Mammary epithelial cell (primary cell): ENCODE data around the gene PNMA1.

ENCODE experiments used
- CTCF ChIP-seq, 2 donors: IDR thresholded peaks in 1 of 2; conservative IDR thresholded peaks in 1 of 2; 2 replicates each; pipeline ENCODE4 v1.5.1; 2011 to 2012; ENCODE audit warnings: inconsistent platforms in 2 of 2, low read length in 2 of 2, mild to moderate bottlenecking in 2 of 2, control low read depth in 1 of 2, low read depth in 1 of 2; ENCODE audit not compliant: insufficient read depth in 1 of 2; ENCODE audit errors: extremely low read depth in 1 of 2
- EZH2 ChIP-seq: IDR thresholded peaks from 2 replicates; pipeline ENCODE4 v1.6.1; 2012; ENCODE audit warnings: low read length, inconsistent platforms, borderline replicate concordance

GRCh38 chr14:73760598-73761586, 46.7 kb upstream of the PNMA1 start:
- TF ChIP-seq CTCF (conservative IDR thresholded peaks at IDR 0.05 in 1 of 2, IDR thresholded peaks at IDR 0.05 in 1 of 2; ENCODE audit: extremely low read depth in 1 of 2, insufficient read depth in 1 of 2, low read depth in 1 of 2, low read length in 2 of 2): no peak
- TF ChIP-seq EZH2: no peak
